Suprapubic skin (tissue), 4 donors: Measurements from ENCODE around the gene HSP90AB1. TPM values are rescaled to one million over a fixed set of nuclear protein-coding genes. Genes with fewer than 3 reads are reported as not detected.

Experiments
- DNase-seq, 2 donors: peaks; one replicate each; pipeline ENCODE4 v3.0.0-alpha.2; 2019; ENCODE audit warnings: low spot score in 2 of 2
- H3K27ac ChIP-seq: fragments of 200-600 bp; sonication (generic); one replicate; pipeline ENCODE4 v1.5.1; 2019
- H3K27me3 ChIP-seq: fragments of 200-600 bp; sonication (generic); one replicate; pipeline ENCODE4 v1.5.1; 2019
- H3K36me3 ChIP-seq: fragments of 200-600 bp; sonication (generic); one replicate; pipeline ENCODE4 v1.5.1; 2019
- H3K4me1 ChIP-seq: fragments of 200-600 bp; sonication (generic); one replicate; pipeline ENCODE4 v1.5.1; 2019
- H3K4me3 ChIP-seq: fragments of 200-600 bp; sonication (generic); one replicate; pipeline ENCODE4 v1.5.1; 2019; ENCODE audit warnings: mild to moderate bottlenecking
- H3K9me3 ChIP-seq: fragments of 200-600 bp; sonication (generic); one replicate; pipeline ENCODE4 v1.5.1; 2019
- CTCF ChIP-seq, 2 donors: fragments of 200-600 bp in 1 of 2; fragments of 450-650 bp in 1 of 2; sonication (generic) in 1 of 2; IDR thresholded peaks; one replicate each; pipeline ENCODE4 v1.5.1; 2016 to 2019; ENCODE audit warnings: antibody characterized with exemption in 2 of 2, mild to moderate bottlenecking in 1 of 2, moderate library complexity in 1 of 2
- EP300 ChIP-seq: sonication (generic); formaldehyde crosslinking; IDR thresholded peaks from one replicate; pipeline ENCODE4 v1.6.1; 2017; ENCODE audit warnings: antibody characterized with exemption
- POLR2A ChIP-seq, 2 donors: fragments of 450-650 bp; IDR thresholded peaks; one replicate each; pipeline ENCODE4 v1.6.1; 2017; ENCODE audit warnings: antibody characterized with exemption in 2 of 2, mild to moderate bottlenecking in 2 of 2, moderate library complexity in 2 of 2
- POLR2AphosphoS5 ChIP-seq, 3 donors: sonication (generic); formaldehyde crosslinking; IDR thresholded peaks; one replicate each; pipeline ENCODE4 v1.6.1; 2017; ENCODE audit warnings: antibody characterized with exemption in 3 of 3
- WGBS: methylation state at CpG from one replicate; pipeline ENCODE4 v1.1.5; 2018; 5-methylcytosine and 5-hydroxymethylcytosine counted together
- total RNA-seq, 4 donors: library from RNA; depleted of rRNA; stranded (reverse); fragments of >200 nt; gene quantifications; one replicate each; pipeline ENCODE4 v1.1.0, GENCODE V29; 2016

The HSP90AB1 gene
- total RNA-seq, 4 donors from 2014 or later, result 450 to 830 (median 678) TPM

GRCh38 chr6:44276667-44277640 lies 30.1 kb downstream of the HSP90AB1 start:
- TF ChIP-seq CTCF (IDR thresholded peaks at IDR 0.05), result no peak
- TF ChIP-seq POLR2AphosphoS5 (IDR thresholded peaks at IDR 0.05), result no peak
- TF ChIP-seq POLR2A (IDR thresholded peaks at IDR 0.05), result no peak
- no peak for TF ChIP-seq EP300
- WGBS, result 80% methylated on average over 22 of the region's 23 CpGs
- Histone ChIP-seq H3K36me3 (no peaks in the 10 kb centered on the region), H3K4me1 (peaks cover 11% of the 10 kb centered on the region), H3K27me3 (peaks cover 56% of the 10 kb centered on the region), H3K4me3 (no peak overlapping the region), H3K9me3 (no peaks in the 10 kb centered on the region), H3K27ac (no peak overlapping the region)
- no peak for DNase-seq

GRCh38 chr6:44277763-44278162 lies 30.9 kb downstream of the HSP90AB1 start:
- Histone ChIP-seq H3K4me1 (peaks cover 11% of the 10 kb centered on the region), H3K4me3 (no peak overlapping the region), H3K9me3 (no peaks in the 10 kb centered on the region), H3K27ac (no peak overlapping the region), H3K27me3 (peaks cover 48% of the 10 kb centered on the region), H3K36me3 (no peaks in the 10 kb centered on the region)
- DNase-seq, result no peak
- no peak for TF ChIP-seq CTCF (IDR thresholded peaks at IDR 0.05)
- TF ChIP-seq POLR2AphosphoS5 (IDR thresholded peaks at IDR 0.05), result no peak
- 78% methylated on average over 7 of the region's 7 CpGs for WGBS

GRCh38 chr6:44278315-44278714 lies 31.4 kb downstream of the HSP90AB1 start:
- peaks cover 43% of the 10 kb centered on the region for H3K27me3 ChIP-seq

GRCh38 chr6:44278774-44279697 lies 32.1 kb downstream of the HSP90AB1 start:
- WGBS, result 54% methylated on average over 9 of the region's 9 CpGs
- Histone ChIP-seq H3K4me3 (no peak overlapping the region), H3K4me1 (peaks cover 11% of the 10 kb centered on the region), H3K9me3 (no peaks in the 10 kb centered on the region), H3K27ac (no peak overlapping the region), H3K36me3 (no peaks in the 10 kb centered on the region), H3K27me3 (peaks cover 36% of the 10 kb centered on the region)
- no peak for DNase-seq
- TF ChIP-seq POLR2AphosphoS5 (IDR thresholded peaks at IDR 0.05), result no peak
- no peak for TF ChIP-seq POLR2A (IDR thresholded peaks at IDR 0.05)
- TF ChIP-seq EP300, result no peak
- no peak for TF ChIP-seq CTCF (IDR thresholded peaks at IDR 0.05)

More at GRCh38 chr6:44278315-44278714, 31.4 kb downstream of the HSP90AB1 start:
- WGBS, result 57% methylated on average over 3 of the region's 3 CpGs
- Histone ChIP-seq H3K27ac (no peak overlapping the region), H3K4me3 (no peak overlapping the region), H3K4me1 (peaks cover 11% of the 10 kb centered on the region), H3K36me3 (no peaks in the 10 kb centered on the region), H3K9me3 (no peaks in the 10 kb centered on the region)
- TF ChIP-seq POLR2A (IDR thresholded peaks at IDR 0.05) (no peak), POLR2AphosphoS5 (IDR thresholded peaks at IDR 0.05) (no peak), CTCF (IDR thresholded peaks at IDR 0.05) (no peak), EP300 (no peak)
- no peak for DNase-seq
